Measurements from ENCODE around the gene GNAS-AS1. TPM values are rescaled to one million over a fixed set of nuclear protein-coding genes. Genes with fewer than 3 reads are reported as not detected.

The GNAS-AS1 gene
- total and polyA plus RNA-seq, 2 of the 8 experiments (the other 6 are each of a cell fraction or from before 2014, with no cell fraction given), result 4.7 to 13.7 TPM

DNA sequence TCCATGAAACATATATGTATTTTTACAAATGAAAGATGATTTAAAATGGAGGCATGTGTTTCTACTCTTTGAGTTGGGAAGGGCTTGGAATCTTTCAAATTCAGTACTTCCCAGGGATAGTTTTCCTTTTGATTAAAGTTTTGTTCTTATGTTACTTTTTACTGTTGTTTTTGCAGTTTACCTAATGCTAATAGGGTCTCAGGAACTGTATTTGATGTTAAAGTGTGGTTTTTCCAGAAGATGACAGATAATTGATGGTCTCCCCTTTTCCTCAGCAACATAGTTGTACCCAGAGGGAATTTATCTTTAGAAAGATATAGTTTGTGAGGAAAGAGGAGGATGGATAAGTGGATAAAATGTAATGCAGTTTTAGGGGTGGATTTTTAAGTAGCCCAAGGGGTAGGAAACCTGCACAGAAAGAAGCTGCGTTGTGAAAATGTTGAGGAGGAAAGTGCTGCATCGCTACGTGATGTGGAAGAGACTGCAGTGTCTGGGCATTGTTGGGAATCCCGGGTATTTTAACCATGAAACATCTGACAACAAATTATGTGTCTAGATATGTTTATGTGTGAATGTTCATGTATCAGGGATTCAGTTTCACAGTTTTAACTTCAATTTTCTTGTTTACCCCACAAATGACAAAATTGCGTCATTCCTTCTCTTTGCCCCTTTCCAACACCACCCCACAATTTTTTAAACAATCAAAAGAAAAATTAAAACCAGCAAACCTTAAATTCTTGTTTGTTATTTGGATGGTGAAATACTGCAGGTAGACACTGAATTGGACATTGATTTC, 44.1 kb upstream of the GNAS-AS1 start:
- ChIA-PET POLR2A (ENCODE audit: partially characterized antibody) (interaction anchor here (1.0 kb wide), 1 partner anchor 8 kb away, joined by 3 read pairs; no protein-coding TSS in a partner anchor), CTCF (ENCODE audit: partially characterized antibody) (interaction anchor here (0.6 kb wide), 2 partner anchors 329 to 444 kb away, joined by 3 read pairs; no protein-coding TSS in a partner anchor)
- FAIRE-seq, result no peak
- H3K4ac ChIP-seq (replicated peaks; ENCODE audit: insufficient read length, low read depth, low read length), result no peak overlapping the region
- H2AK5ac ChIP-seq (ENCODE audit: low read depth, low read length), result no peak overlapping the region
- H3K23me2 ChIP-seq (ENCODE audit: low read depth, low read length), result peaks cover 8% of the 10 kb centered on the region
- H3K9ac ChIP-seq (replicated peaks in 1 of 4; ENCODE audit: extremely low read depth in 1 of 4, low read depth in 3 of 4, low read length in 3 of 4), result peak overlapping the region in 1 of 4 experiments; percentile 9; a peak in 1 of 7 replicates
- H3K79me2 ChIP-seq (ENCODE audit: control insufficient read depth in 1 of 2, insufficient read depth in 2 of 2, low read length in 2 of 2), result peaks cover 14 to 78% of the 10 kb centered on the region in 2 experiments; a peak in 3 of 4 replicates
- no peak overlapping the region for H2BK120ac ChIP-seq (replicated peaks; ENCODE audit: low read depth, low read length)
- H2BK15ac ChIP-seq (ENCODE audit: low read length), result no peak overlapping the region
- WGBS, 2 experiments (ENCODE audit: extremely low coverage in 1 of 2, insufficient coverage in 1 of 2, insufficient read length in 1 of 2, insufficient replicate concordance in 2 of 2, low coverage in 1 of 2, low lambda C conversion rate in 2 of 2, missing lambda C conversion rate in 1 of 2), result 41% methylated on average over 5 of the region's 5 CpGs; no CpG with 5 or more reads in 1 of the 2 experiments
- peaks cover 0 to 2% (median under 1%) of the 10 kb centered on the region in 4 experiments; a peak in 2 of 7 replicates for H3K27me3 ChIP-seq (replicated peaks in 1 of 4; ENCODE audit: control insufficient read depth in 3 of 4, extremely low read depth in 1 of 4, insufficient read depth in 3 of 4, low read length in 3 of 4)
- H3K23ac ChIP-seq (ENCODE audit: insufficient read length), result no peak overlapping the region
- H3K4me1 ChIP-seq (replicated peaks in 1 of 4; ENCODE audit: control insufficient read depth in 3 of 4, insufficient read depth in 4 of 4, low read length in 3 of 4), result peaks cover 10 to 31% (median 25%) of the 10 kb centered on the region in 4 experiments
- H4K91ac ChIP-seq (replicated peaks; ENCODE audit: insufficient read length, low read length), result no peak overlapping the region
- no peaks in the 10 kb centered on the region for H3K9me3 ChIP-seq (ENCODE audit: insufficient read depth in 2 of 2, low read depth in 1 of 2, low read length in 1 of 2)
- H2BK12ac ChIP-seq (ENCODE audit: low read depth, low read length), result no peak overlapping the region
- H3K36me3 ChIP-seq (ENCODE audit: control insufficient read depth in 2 of 4, insufficient read depth in 4 of 4, low read length in 3 of 4), result peaks cover 2 to 22% (median 4%) of the 10 kb centered on the region in 4 experiments; a peak in 4 of 8 replicates
- no peak overlapping the region for H2AFZ ChIP-seq (ENCODE audit: low read length)
- H3K79me1 ChIP-seq (ENCODE audit: low read depth, low read length), result peaks cover 5% of the 10 kb centered on the region; the same call in 1 of the 2 replicates
- peak overlapping the region in 3 of 4 experiments; percentile 2 to 98 (median 6); a peak in 4 of 8 replicates for H3K4me3 ChIP-seq (ENCODE audit: extremely low read depth in 1 of 4, insufficient read depth in 2 of 4, low read depth in 3 of 4, low read length in 4 of 4)
- no peak overlapping the region for H3K18ac ChIP-seq (ENCODE audit: extremely low read depth, low read length)
- H4K8ac ChIP-seq (ENCODE audit: extremely low read depth, insufficient read depth, low read length), result no peak overlapping the region
- H4K20me1 ChIP-seq (replicated peaks in 1 of 2; ENCODE audit: control insufficient read depth in 1 of 2, insufficient read depth in 2 of 2, low read length in 2 of 2), result peaks cover 10 to 26% of the 10 kb centered on the region in 2 experiments
- H3K4me2 ChIP-seq (ENCODE audit: insufficient read depth in 1 of 2, low read depth in 2 of 2, low read length in 2 of 2), result peak overlapping the region; percentile 62 to 72
- no peak overlapping the region for H3K56ac ChIP-seq (replicated peaks; ENCODE audit: insufficient read length, low read depth, low read length)
- no peak overlapping the region for H2BK20ac ChIP-seq (ENCODE audit: low read length)
- no peak overlapping the region for H3K27ac ChIP-seq (ENCODE audit: low read depth, low read length)
- no peak overlapping the region for H3K14ac ChIP-seq (ENCODE audit: insufficient read length)
- TF ChIP-seq GTF2F1 (IDR thresholded peaks at IDR 0.05; ENCODE audit: borderline replicate concordance, low read depth, low read length) (no peak), HDAC6 (IDR thresholded peaks at IDR 0.05; ENCODE audit: low read depth, low read length) (no peak), CEBPB (IDR thresholded peaks at IDR 0.05; ENCODE audit: low read depth, low read length) (peak; percentile 36; the same call in 1 of the 2 replicates)
- H4K5ac ChIP-seq (ENCODE audit: insufficient read length, low read depth, low read length), result peak overlapping the region; percentile 54
- H2BK5ac ChIP-seq (ENCODE audit: low read depth, low read length), result no peak overlapping the region
- DNase-seq (ENCODE audit: low read depth in 1 of 2, low spot score in 2 of 2), result no peak
